Sciatic nerve (tissue), 2 donors: ENCODE results near the gene VCPKMT. TPM values are rescaled to one million over a fixed set of nuclear protein-coding genes. Genes with fewer than 3 reads are reported as not detected.
"Not testable (repeated sequence)": the region's sequence is repeated elsewhere in the genome, so short reads cannot be mapped to it uniquely, and the experiment has no call there.

ENCODE experiments used
- ATAC-seq: fragments of 200-7000 bp; cut with Tn5 transposase; one replicate; pipeline ENCODE4 v1.9.1; 2020; ENCODE audit warnings: mild to moderate bottlenecking, moderate library complexity
- DNase-seq: peaks from one replicate; pipeline ENCODE4 v3.0.0-alpha.2; 2020; ENCODE audit warnings: low spot score
- intact Hi-C: fragments of 100-400 bp; cut with DNase I; formaldehyde crosslinking; loops from one replicate; pipeline ENCODE4 v1.14.2; 2022
- total RNA-seq: library from RNA; stranded (reverse); fragmentation: NEBNext Ultra II Directional; extraction: Animal tissue kit (Norgen Biotek cat#: 25700); gene quantifications from one replicate; pipeline ENCODE4 v1.2.1, GENCODE V29; 2021
- donor health status: DM: no; HTN: no; CAD: no.
- donor health status: DM: no; HTN: no; CAD: no.

VCPKMT gene
- total RNA-seq, 1 donor from 2014 or later: 6.7 TPM

GRCh38 chr14:50095895-50096294 is 20.5 kb downstream of the VCPKMT start:
- intact Hi-C loops: no loop called here
- DNase-seq (no peak), ATAC-seq (no peak)

- intact Hi-C loops: no loop called here
- DNase-seq (no peak), ATAC-seq (no peak)
Measured at GRCh38 chr14:50094056-50094755, 22.2 kb downstream of the VCPKMT start.

GRCh38 chr14:50093496-50093895 is 22.9 kb downstream of the VCPKMT start:
- DNase-seq (no peak), ATAC-seq (no peak)
- intact Hi-C loops: no loop called here

- DNase-seq: no peak
- intact Hi-C loops: no loop called here
Measured at GRCh38 chr14:50092006-50092555, 24.3 kb downstream of the VCPKMT start.

GRCh38 chr14:50091240-50091913 is 25.0 kb downstream of the VCPKMT start:
- ATAC-seq (no peak), DNase-seq (no peak)
- intact Hi-C loops: no loop called here

More at GRCh38 chr14:50092006-50092555, 24.3 kb downstream of the VCPKMT start:
- ATAC-seq: no peak

- intact Hi-C loops: no loop called here
- ATAC-seq (no peak), DNase-seq (no peak)
Measured at GRCh38 chr14:50089208-50089607, 27.2 kb downstream of the VCPKMT start.

GRCh38 chr14:50088731-50089130 is 27.6 kb downstream of the VCPKMT start:
- ATAC-seq (no peak), DNase-seq (no peak)
- intact Hi-C loops: no loop called here

GRCh38 chr14:50088117-50088515 is 28.3 kb downstream of the VCPKMT start:
- intact Hi-C loops: no loop called here
- DNase-seq (no peak), ATAC-seq (no peak)

GRCh38 chr14:50087341-50088116 is 28.8 kb downstream of the VCPKMT start:
- ATAC-seq (no peak), DNase-seq (no peak)
- intact Hi-C loops: no loop called here

GRCh38 chr14:50086321-50086711 is 30.1 kb downstream of the VCPKMT start:
- DNase-seq (no peak), ATAC-seq (no peak)
- intact Hi-C loops: no loop called here

- intact Hi-C loops: no loop called here
- ATAC-seq: no peak
- DNase-seq: no peak
Measured at GRCh38 chr14:50085570-50086320, 30.6 kb downstream of the VCPKMT start.

GRCh38 chr14:50084666-50085065 is 31.7 kb downstream of the VCPKMT start:
- DNase-seq (no peak), ATAC-seq (no peak)
- intact Hi-C loops: no loop called here

- peak; percentile 22 for ATAC-seq
- DNase-seq: no peak
Measured at GRCh38 chr14:50083467-50084337, 32.7 kb downstream of the VCPKMT start.

GRCh38 chr14:50082784-50083466 is 33.4 kb downstream of the VCPKMT start:
- no peak for DNase-seq
- ATAC-seq: no peak
- intact Hi-C loops: no loop called here

More at GRCh38 chr14:50083467-50084337, 32.7 kb downstream of the VCPKMT start:
- intact Hi-C loops: no loop called here

GRCh38 chr14:50082308-50082742 is 34.0 kb downstream of the VCPKMT start:
- intact Hi-C loops: no loop called here
- no peak for ATAC-seq
- no peak for DNase-seq

- DNase-seq, intact Hi-C loops, ATAC-seq: not testable (repeated sequence)
Measured at GRCh38 chr14:50079103-50079502, 37.3 kb downstream of the VCPKMT start.

- DNase-seq, ATAC-seq, intact Hi-C loops: not testable (repeated sequence)
Measured at GRCh38 chr14:50073663-50074062, 42.7 kb downstream of the VCPKMT start.
